Osteocyte (in vitro differentiated cells): ENCODE measurements around the gene RNPEPL1. TPM values are rescaled to one million over a fixed set of nuclear protein-coding genes. Genes with fewer than 3 reads are reported as not detected.

Experiments
- DNase-seq: peaks from one replicate; pipeline ENCODE4 v3.0.0; 2021; ENCODE audit warnings: mixed read lengths; ENCODE audit not compliant: unreplicated experiment; ENCODE audit errors: extremely low spot score
- H3K27ac Mint-ChIP-seq: one replicate; pipeline ENCODE4 v1.8.0; 2021; ENCODE audit warnings: mild to moderate bottlenecking, mixed read lengths; ENCODE audit not compliant: unreplicated experiment
- H3K27me3 Mint-ChIP-seq: one replicate; pipeline ENCODE4 v1.8.0; 2021; ENCODE audit warnings: mixed read lengths; ENCODE audit not compliant: unreplicated experiment
- H3K36me3 Mint-ChIP-seq: one replicate; pipeline ENCODE4 v1.8.0; 2021; ENCODE audit warnings: mixed read lengths; ENCODE audit not compliant: unreplicated experiment
- H3K4me1 Mint-ChIP-seq: one replicate; pipeline ENCODE4 v1.8.0; 2021; ENCODE audit warnings: mixed read lengths; ENCODE audit not compliant: unreplicated experiment
- H3K4me3 Mint-ChIP-seq: one replicate; pipeline ENCODE4 v1.8.0; 2021; ENCODE audit warnings: mild to moderate bottlenecking, moderate library complexity, mixed read lengths; ENCODE audit not compliant: unreplicated experiment
- H3K9me3 Mint-ChIP-seq: one replicate; pipeline ENCODE4 v1.8.0; 2021; ENCODE audit warnings: mixed read lengths; ENCODE audit not compliant: unreplicated experiment
- CTCF ChIP-seq: fragments of 200-600 bp; sonication (generic); IDR thresholded peaks from 2 replicates; pipeline ENCODE4 v1.5.0; 2021; ENCODE audit warnings: antibody characterized with exemption, mild to moderate bottlenecking, moderate library complexity
- total RNA-seq: library from RNA; stranded (reverse); gene quantifications from 2 replicates; pipeline ENCODE4 v1.2.1, GENCODE V29; 2021

Gene RNPEPL1
- total RNA-seq, 1 donor from 2014 or later = 56.5 TPM

GRCh38 chr2:240600451-240600961, 32.2 kb downstream of the RNPEPL1 start:
- H3K4me3 Mint-ChIP-seq = no peak overlapping the region
- H3K27me3 Mint-ChIP-seq = no peaks in the 10 kb centered on the region
- no peak overlapping the region for H3K27ac Mint-ChIP-seq
- peaks cover 5% of the 10 kb centered on the region for H3K4me1 Mint-ChIP-seq
- no peaks in the 10 kb centered on the region for H3K36me3 Mint-ChIP-seq
- no peak for TF ChIP-seq CTCF
- no peak for DNase-seq
- H3K9me3 Mint-ChIP-seq = no peaks in the 10 kb centered on the region

GRCh38 chr2:240601061-240601830, 33.0 kb downstream of the RNPEPL1 start:
- DNase-seq = no peak
- no peak overlapping the region for H3K4me3 Mint-ChIP-seq
- no peaks in the 10 kb centered on the region for H3K9me3 Mint-ChIP-seq
- no peaks in the 10 kb centered on the region for H3K36me3 Mint-ChIP-seq
- H3K27ac Mint-ChIP-seq = no peak overlapping the region
- H3K4me1 Mint-ChIP-seq = peaks cover 5% of the 10 kb centered on the region
- no peak for TF ChIP-seq CTCF
- H3K27me3 Mint-ChIP-seq = no peaks in the 10 kb centered on the region

DNA sequence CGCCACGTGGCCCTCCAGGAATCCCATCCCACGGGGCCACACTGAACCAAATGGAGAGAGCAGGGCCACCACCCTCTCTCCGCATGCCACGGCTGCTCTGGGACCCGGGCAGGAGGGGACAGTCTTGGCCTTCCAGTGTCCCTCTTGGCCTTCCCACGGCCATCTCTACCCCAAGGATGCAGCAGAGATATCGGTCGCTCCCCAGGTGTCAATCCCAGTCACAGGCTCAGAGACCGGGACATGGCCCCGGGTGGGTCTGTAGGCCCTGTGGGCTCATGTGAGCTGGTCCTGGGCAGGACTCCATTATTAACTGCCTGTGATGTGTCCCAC, 33.5 kb downstream of the RNPEPL1 start:
- H3K4me1 Mint-ChIP-seq = peaks cover 5% of the 10 kb centered on the region
- no peak for DNase-seq
- no peak overlapping the region for H3K4me3 Mint-ChIP-seq
- no peaks in the 10 kb centered on the region for H3K27me3 Mint-ChIP-seq
- no peaks in the 10 kb centered on the region for H3K36me3 Mint-ChIP-seq
- no peak for TF ChIP-seq CTCF
- H3K9me3 Mint-ChIP-seq = no peaks in the 10 kb centered on the region
- H3K27ac Mint-ChIP-seq = no peak overlapping the region

DNA sequence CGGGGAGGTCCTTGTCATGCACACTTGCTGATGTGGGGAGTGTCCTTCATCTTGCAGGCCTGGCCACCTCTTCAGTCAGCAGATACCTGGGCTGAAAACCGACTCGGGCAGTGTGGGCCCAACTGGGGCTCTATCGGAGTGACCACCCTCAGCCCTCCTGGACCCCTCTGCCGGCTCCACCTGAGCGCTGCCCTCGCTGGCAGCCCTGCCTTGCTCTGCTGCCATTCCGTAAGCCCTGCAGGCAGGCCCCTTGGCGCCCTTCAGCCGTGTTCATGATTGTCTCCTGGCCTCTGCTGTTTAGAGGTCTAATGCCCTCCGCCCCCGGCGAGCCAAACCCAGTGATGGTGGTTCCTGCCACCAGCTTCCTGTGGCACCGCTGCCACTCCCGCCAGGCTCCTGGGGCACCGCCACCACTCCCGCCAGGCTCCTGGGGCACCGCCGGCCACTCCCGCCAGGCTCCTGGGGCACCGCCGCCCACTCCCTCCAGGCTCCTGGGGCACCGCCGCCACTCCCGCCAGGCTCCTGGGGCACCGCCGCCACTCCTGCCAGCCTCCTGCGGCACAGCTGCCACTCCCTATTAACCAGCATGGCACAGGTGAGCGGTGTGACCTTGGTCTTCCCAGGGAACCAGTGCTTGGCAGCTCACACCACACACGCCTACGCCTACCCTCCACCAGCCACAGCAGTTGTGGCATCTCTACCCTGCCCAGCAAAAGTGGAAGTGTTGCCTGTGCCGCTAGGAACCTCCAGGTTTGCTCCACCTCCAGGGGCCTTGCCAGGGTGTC, 34.2 kb downstream of the RNPEPL1 start:
- no peaks in the 10 kb centered on the region for H3K36me3 Mint-ChIP-seq
- no peak for TF ChIP-seq CTCF
- H3K27me3 Mint-ChIP-seq = no peaks in the 10 kb centered on the region
- DNase-seq = no peak
- H3K27ac Mint-ChIP-seq = no peak overlapping the region
- H3K9me3 Mint-ChIP-seq = no peaks in the 10 kb centered on the region
- no peak overlapping the region for H3K4me3 Mint-ChIP-seq
- H3K4me1 Mint-ChIP-seq = peaks cover 5% of the 10 kb centered on the region
